GM12865 (cell line): Measurements from ENCODE around the gene SHANK1.

Source experiments
- DNase-seq: peaks from one replicate; pipeline ENCODE4 v3.0.0; 2010; ENCODE audit warnings: low read depth
- H3K4me3 ChIP-seq: 2 replicates; pipeline ENCODE4 v1.5.1; 2011; ENCODE audit warnings: mild to moderate bottlenecking, low read depth, low read length, control low read depth
- TF ChIP-seq, protein P1 (sequence below): IDR thresholded peaks from 2 replicates; pipeline ENCODE4 v1.5.1; 2011; ENCODE audit warnings: low read length, control low read depth, low read depth, inconsistent platforms; ENCODE audit not compliant: insufficient read depth; ENCODE audit errors: missing control alignments

SHANK1 gene

GRCh38 chr19:50702871-50703829, 16.5 kb downstream of the SHANK1 start:
- H3K4me3 ChIP-seq = no peak overlapping the region
- TF ChIP-seq, protein P1, sequence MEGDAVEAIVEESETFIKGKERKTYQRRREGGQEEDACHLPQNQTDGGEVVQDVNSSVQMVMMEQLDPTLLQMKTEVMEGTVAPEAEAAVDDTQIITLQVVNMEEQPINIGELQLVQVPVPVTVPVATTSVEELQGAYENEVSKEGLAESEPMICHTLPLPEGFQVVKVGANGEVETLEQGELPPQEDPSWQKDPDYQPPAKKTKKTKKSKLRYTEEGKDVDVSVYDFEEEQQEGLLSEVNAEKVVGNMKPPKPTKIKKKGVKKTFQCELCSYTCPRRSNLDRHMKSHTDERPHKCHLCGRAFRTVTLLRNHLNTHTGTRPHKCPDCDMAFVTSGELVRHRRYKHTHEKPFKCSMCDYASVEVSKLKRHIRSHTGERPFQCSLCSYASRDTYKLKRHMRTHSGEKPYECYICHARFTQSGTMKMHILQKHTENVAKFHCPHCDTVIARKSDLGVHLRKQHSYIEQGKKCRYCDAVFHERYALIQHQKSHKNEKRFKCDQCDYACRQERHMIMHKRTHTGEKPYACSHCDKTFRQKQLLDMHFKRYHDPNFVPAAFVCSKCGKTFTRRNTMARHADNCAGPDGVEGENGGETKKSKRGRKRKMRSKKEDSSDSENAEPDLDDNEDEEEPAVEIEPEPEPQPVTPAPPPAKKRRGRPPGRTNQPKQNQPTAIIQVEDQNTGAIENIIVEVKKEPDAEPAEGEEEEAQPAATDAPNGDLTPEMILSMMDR = no peak
- no peak for DNase-seq

DNA sequence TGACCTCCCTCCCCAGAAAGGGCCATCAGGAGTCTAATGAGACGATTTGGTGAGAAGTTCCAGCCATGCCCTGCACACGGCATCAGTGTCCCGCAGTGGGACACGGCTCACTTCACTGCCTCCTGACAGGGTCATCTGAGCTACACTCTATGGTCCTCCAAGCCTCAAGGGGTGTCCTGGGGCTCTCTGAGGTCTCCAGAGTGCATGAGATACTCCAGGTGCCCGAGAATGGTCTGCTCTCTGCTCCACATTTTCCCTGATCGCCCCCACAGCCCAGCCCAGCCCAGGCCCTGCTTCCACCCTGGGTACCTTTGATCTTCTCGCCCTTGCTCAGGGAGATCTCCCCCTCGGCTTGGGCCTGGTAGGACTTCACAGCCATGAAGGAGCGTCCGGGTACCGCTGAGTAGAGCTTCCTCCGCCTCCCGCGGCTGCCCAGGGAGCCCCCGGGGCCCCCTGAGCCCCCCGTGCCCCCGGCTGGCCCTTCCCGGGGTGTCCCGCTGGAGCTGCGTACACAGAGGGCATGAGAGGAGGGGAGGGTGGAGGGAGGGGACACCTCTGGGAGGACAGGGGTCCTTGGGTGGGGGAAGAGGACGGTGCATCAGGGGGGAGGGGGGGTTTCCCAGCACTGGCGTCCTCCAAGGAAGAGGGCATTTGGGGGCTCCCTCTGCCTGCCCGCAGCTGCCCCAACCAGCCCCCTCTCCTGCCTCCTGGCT, 17.3 kb downstream of the SHANK1 start:
- no peak overlapping the region for H3K4me3 ChIP-seq
- TF ChIP-seq, protein P1 = no peak
- DNase-seq = no peak

GRCh38 chr19:50701367-50701985, 18.1 kb downstream of the SHANK1 start:
- H3K4me3 ChIP-seq = no peak overlapping the region
- TF ChIP-seq, protein P1 = no peak
- DNase-seq = no peak

DNA sequence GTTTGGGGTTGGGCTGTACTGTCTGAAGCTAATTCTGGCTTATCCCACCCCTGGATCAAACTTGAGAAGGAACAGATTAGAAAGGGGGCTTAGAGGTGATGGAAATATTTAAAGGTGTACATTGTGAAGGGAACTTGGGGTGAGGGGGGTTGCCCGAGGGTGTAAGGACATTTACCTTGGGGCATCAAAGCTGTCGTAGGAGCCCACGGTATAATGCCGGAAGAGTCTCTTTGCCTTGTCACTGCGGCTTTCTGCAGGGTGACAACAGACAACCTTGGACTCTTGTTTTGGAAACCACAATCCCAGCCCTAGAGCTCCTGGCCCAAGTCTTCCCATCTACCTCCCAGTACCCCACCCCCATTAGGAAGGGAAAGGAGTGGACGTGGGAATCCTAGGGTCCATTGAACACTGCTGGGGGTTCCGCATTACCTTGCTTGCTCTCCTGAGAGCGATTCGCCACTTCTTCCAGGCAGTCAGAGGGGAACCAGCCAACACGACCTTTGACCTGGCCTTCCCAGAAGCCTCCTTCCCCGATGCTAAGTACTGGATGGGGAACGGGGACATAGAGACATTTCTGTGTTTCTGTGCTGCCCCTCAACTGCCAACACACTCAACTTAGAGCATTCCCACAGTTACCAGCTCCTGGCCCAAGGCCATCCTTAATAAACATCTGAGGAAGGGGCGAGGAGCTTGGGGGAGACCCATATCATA, 22.0 kb downstream of the SHANK1 start:
- TF ChIP-seq, protein P1 = no peak
- H3K4me3 ChIP-seq = no peak overlapping the region
- no peak for DNase-seq

- no peak for DNase-seq
- TF ChIP-seq, protein P1 = no peak
- H3K4me3 ChIP-seq = no peak overlapping the region
These were observed 23.5 kb downstream of the SHANK1 start for GRCh38 chr19:50696094-50696483.
